Lower leg skin (tissue), 4 donors: ENCODE results near the gene MIA2. TPM values are rescaled to one million over a fixed set of nuclear protein-coding genes. Genes with fewer than 3 reads are reported as not detected.
"Not testable (repeated sequence)": the region's sequence is repeated elsewhere in the genome, so short reads cannot be mapped to it uniquely, and the experiment has no call there.

Experiments
- DNase-seq, 2 donors: peaks; one replicate each; pipeline ENCODE4 v3.0.0-alpha.2; 2019; ENCODE audit warnings: low spot score in 2 of 2
- H3K4me3 ChIP-seq: fragments of 200-600 bp; sonication (generic); 2 replicates; pipeline ENCODE4 v1.5.1; 2017; ENCODE audit warnings: mild to moderate bottlenecking, low read depth; ENCODE audit not compliant: poor library complexity, severe bottlenecking
- CTCF ChIP-seq, 3 donors: fragments of 450-650 bp; IDR thresholded peaks; one replicate each; pipeline ENCODE4 v1.5.1; 2016; ENCODE audit warnings: antibody characterized with exemption in 3 of 3, mild to moderate bottlenecking in 3 of 3, moderate library complexity in 2 of 3
- POLR2A ChIP-seq, 2 donors: fragments of 450-650 bp; IDR thresholded peaks; one replicate each; pipeline ENCODE4 v1.6.1; 2016 to 2017; ENCODE audit warnings: antibody characterized with exemption in 2 of 2, mild to moderate bottlenecking in 1 of 2, moderate library complexity in 1 of 2
- WGBS, 2 donors: methylation state at CpG; one replicate each; pipeline ENCODE4 v1.1.5; 2018; 5-methylcytosine and 5-hydroxymethylcytosine counted together
- intact Hi-C: fragments of 100-400 bp; cut with DNase I; formaldehyde crosslinking; loops from one replicate; pipeline ENCODE4 v1.15.0; 2023; ENCODE audit warnings: low total_unique reads
- total RNA-seq, 4 donors: library from RNA; depleted of rRNA; stranded (reverse); fragments of >200 nt; gene quantifications; one replicate each; pipeline ENCODE4 v1.1.0, GENCODE V29; 2016

Gene MIA2
- total RNA-seq, 4 donors from 2014 or later, result 14.0 to 19.5 (median 15.8) TPM

GRCh38 chr14:39342768-39343167 lies 109.1 kb downstream of the MIA2 start:
- intact Hi-C loops, result loop anchor here (5.0 kb wide), 1 partner anchor 1580 kb away; no protein-coding TSS in a partner anchor
- TF ChIP-seq POLR2A (IDR thresholded peaks at IDR 0.05) (no peak), CTCF (IDR thresholded peaks at IDR 0.05) (no peak)
- H3K4me3 ChIP-seq, result no peak overlapping the region
- DNase-seq, result no peak
- WGBS, 2 donors, result 55 to 91% methylated on average over 1 of the region's 1 CpG

GRCh38 chr14:39343614-39344013 lies 109.9 kb downstream of the MIA2 start:
- intact Hi-C loops, result loop anchor here (5.0 kb wide), 1 partner anchor 1581 kb away; no protein-coding TSS in a partner anchor
- TF ChIP-seq POLR2A (IDR thresholded peaks at IDR 0.05) (no peak), CTCF (IDR thresholded peaks at IDR 0.05) (no peak)
- no peak overlapping the region for H3K4me3 ChIP-seq
- WGBS, 2 donors, result 93 to 98% methylated on average over 1 of the region's 1 CpG
- no peak for DNase-seq

GRCh38 chr14:39350866-39351265 lies 117.2 kb downstream of the MIA2 start:
- 91 to 94% methylated on average over 3 of the region's 3 CpGs for WGBS, 2 donors
- H3K4me3 ChIP-seq, result no peak overlapping the region

GRCh38 chr14:39351708-39352107 lies 118.0 kb downstream of the MIA2 start:
- no peak for DNase-seq
- no peak for TF ChIP-seq POLR2A (IDR thresholded peaks at IDR 0.05)
- no peak for TF ChIP-seq CTCF (IDR thresholded peaks at IDR 0.05)
- WGBS, 2 donors, result 94 to 96% methylated on average over 9 of the region's 9 CpGs
- H3K4me3 ChIP-seq, result no peak overlapping the region
- intact Hi-C loops, result no loop called here

More at GRCh38 chr14:39350866-39351265, 117.2 kb downstream of the MIA2 start:
- DNase-seq, result no peak
- intact Hi-C loops, result no loop called here
- no peak for TF ChIP-seq POLR2A (IDR thresholded peaks at IDR 0.05)
- no peak for TF ChIP-seq CTCF (IDR thresholded peaks at IDR 0.05)

- H3K4me3 ChIP-seq, DNase-seq, intact Hi-C loops: not testable (repeated sequence)
- WGBS, 2 donors, result 92 to 97% methylated on average over 10 of the region's 10 CpGs
These were observed 125.4 kb downstream of the MIA2 start for GRCh38 chr14:39359069-39359468.

GRCh38 chr14:39360316-39360715 lies 126.6 kb downstream of the MIA2 start:
- H3K4me3 ChIP-seq, result no peak overlapping the region
- intact Hi-C loops, result no loop called here
- no peak for DNase-seq
- TF ChIP-seq POLR2A (IDR thresholded peaks at IDR 0.05) (no peak), CTCF (IDR thresholded peaks at IDR 0.05) (no peak)

- H3K4me3 ChIP-seq, DNase-seq, intact Hi-C loops: not testable (repeated sequence)
- WGBS, 2 donors, result 88 to 90% methylated on average over 5 of the region's 5 CpGs
These were observed 127.8 kb downstream of the MIA2 start for GRCh38 chr14:39361556-39361955.
